Activated T-helper 1 cell treated with anti-CD3 and anti-CD28 coated beads, Interleukin-12 subunit alpha, Interleukin-12 subunit beta, Interleukin-2, Interleukin-4 antibody, amounts not matched to agents 30 ng/mL and 10 ng/mL and 1 ng/mL, durations not matched to agents 14 hours and 24 hours and 36 hours (primary cell): ENCODE measurements around the gene SPNS2. TPM values are rescaled to one million over a fixed set of nuclear protein-coding genes. Genes with fewer than 3 reads are reported as not detected.
A peak's percentile ranks its signal among the peaks of the same experiment; 100 is the strongest.

ENCODE experiments used
- DNase-seq: peaks from one replicate; pipeline ENCODE4 v3.0.0; 2021; ENCODE audit warnings: low spot score
- H3K27ac Mint-ChIP-seq: one replicate; pipeline ENCODE4 v1.8.0; 2021; ENCODE audit warnings: mild to moderate bottlenecking, mixed read lengths
- H3K27me3 Mint-ChIP-seq: one replicate; pipeline ENCODE4 v1.8.0; 2022; ENCODE audit warnings: mild to moderate bottlenecking, moderate library complexity, mixed read lengths; ENCODE audit not compliant: insufficient read depth
- H3K36me3 Mint-ChIP-seq: one replicate; pipeline ENCODE4 v1.8.0; 2021; ENCODE audit warnings: low read depth, mixed read lengths
- H3K4me1 Mint-ChIP-seq: one replicate; pipeline ENCODE4 v1.8.0; 2021; ENCODE audit warnings: low read depth, mixed read lengths
- H3K4me3 Mint-ChIP-seq: one replicate; pipeline ENCODE4 v1.8.0; 2021; ENCODE audit warnings: mild to moderate bottlenecking, moderate library complexity, mixed read lengths
- H3K9me3 Mint-ChIP-seq: one replicate; pipeline ENCODE4 v1.8.0; 2021; ENCODE audit warnings: mixed read lengths
- intact Hi-C: fragments of 100-400 bp; cut with micrococcal nuclease; formaldehyde crosslinking; loops from one replicate; pipeline ENCODE4 v1.15.1; 2024
- total RNA-seq: library from RNA; stranded (reverse); gene quantifications from 2 replicates; pipeline ENCODE4 v1.2.3, GENCODE V29; 2022

Gene SPNS2, protein sequence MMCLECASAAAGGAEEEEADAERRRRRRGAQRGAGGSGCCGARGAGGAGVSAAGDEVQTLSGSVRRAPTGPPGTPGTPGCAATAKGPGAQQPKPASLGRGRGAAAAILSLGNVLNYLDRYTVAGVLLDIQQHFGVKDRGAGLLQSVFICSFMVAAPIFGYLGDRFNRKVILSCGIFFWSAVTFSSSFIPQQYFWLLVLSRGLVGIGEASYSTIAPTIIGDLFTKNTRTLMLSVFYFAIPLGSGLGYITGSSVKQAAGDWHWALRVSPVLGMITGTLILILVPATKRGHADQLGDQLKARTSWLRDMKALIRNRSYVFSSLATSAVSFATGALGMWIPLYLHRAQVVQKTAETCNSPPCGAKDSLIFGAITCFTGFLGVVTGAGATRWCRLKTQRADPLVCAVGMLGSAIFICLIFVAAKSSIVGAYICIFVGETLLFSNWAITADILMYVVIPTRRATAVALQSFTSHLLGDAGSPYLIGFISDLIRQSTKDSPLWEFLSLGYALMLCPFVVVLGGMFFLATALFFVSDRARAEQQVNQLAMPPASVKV
- total RNA-seq, result 0.17 TPM in 1 of 2 replicates, not detected in the other

DNA sequence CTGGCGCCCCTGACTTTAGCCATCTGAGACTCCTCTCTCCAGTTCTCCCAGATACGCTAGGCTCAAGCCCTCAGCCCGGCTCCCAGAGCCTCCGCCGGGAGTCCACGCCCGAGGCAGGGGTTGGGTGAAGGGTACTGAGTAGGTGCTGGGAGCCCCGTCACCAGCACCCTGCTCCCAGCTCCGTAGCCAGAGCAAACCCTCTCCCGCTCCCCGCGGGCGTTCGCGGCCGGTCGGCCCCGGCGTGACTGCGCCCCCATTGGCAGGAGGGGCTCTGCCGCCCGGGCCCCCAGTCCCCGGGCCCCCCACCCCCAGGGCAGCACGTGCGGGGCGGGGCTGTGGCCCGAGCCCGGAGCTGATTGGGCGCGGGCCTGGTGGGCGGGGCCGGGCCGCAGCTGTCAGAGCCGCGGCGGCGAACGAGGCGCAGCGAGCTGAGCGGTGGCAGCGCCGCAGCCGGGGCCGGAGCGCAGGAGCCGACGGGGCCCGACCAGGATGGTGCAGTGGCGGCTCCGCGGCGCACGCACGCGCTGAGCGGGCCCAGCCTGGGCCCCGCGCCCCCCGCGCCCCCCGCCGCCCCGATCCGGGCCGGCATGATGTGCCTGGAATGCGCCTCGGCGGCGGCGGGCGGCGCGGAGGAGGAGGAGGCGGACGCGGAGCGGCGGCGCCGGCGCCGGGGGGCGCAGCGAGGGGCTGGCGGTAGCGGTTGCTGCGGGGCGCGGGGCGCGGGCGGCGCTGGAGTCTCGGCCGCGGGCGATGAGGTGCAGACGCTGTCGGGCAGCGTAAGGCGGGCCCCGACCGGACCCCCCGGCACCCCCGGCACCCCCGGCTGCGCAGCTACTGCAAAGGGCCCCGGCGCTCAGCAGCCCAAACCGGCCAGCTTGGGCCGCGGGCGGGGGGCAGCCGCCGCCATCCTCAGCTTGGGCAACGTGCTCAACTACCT lies at the start of gene SPNS2:
Gene SPNS2 (plus strand): TSS at position 421 of the 937 bp plus-strand sequence. CDS start 167 bp downstream, at position 588.
- Mint-ChIP-seq H3K4me3 (peak within 1 kb of the TSS; percentile 72), H3K27ac (no peak within 1 kb of the TSS)
- peak; percentile 61 for DNase-seq

DNA sequence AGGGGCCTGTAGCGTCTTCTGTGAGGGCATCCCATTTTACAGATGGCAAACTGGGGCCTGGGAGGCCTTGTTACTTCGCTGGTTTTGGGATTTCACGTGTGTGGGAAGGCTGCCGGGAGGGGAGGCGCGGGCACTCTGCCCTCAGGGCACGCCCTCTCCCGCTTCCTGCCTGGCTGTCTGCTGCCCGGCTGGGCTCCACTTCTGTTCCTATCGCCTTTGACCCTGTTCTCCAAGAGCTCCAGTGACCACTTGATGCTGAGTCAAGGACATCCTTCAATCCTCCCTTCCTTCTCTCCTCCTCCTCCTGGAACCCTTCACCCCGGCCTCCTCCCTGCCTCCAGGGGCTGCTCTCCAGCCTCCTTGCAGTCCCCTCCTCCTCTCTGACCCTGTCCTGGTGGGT lies 48.9 kb upstream of the SPNS2 start:
- no peaks in the 10 kb centered on the region for H3K4me1 Mint-ChIP-seq
- H3K9me3 Mint-ChIP-seq, result no peaks in the 10 kb centered on the region
- no peak for DNase-seq
- H3K4me3 Mint-ChIP-seq, result no peak overlapping the region
- H3K36me3 Mint-ChIP-seq, result no peaks in the 10 kb centered on the region
- H3K27ac Mint-ChIP-seq, result no peak overlapping the region
- intact Hi-C loops, result no loop called here
- H3K27me3 Mint-ChIP-seq, result peaks cover 2% of the 10 kb centered on the region

More for the DNA sequence above, at the start of gene SPNS2:
- intact Hi-C loops, result loop anchor here (1.0 to 5.0 kb wide), 3 partner anchors 11 to 76 kb away; no protein-coding TSS in a partner anchor
- peaks cover 8% of the 10 kb centered on the region for H3K4me1 Mint-ChIP-seq
- H3K9me3 Mint-ChIP-seq, result no peaks in the 10 kb centered on the region
- peaks cover 47% of the 10 kb centered on the region for H3K27me3 Mint-ChIP-seq
- no peaks in the 10 kb centered on the region for H3K36me3 Mint-ChIP-seq

- Mint-ChIP-seq H3K36me3 (no peaks in the 10 kb centered on the region), H3K27me3 (peaks cover under 1% of the 10 kb centered on the region), H3K27ac (no peak overlapping the region), H3K4me3 (no peak overlapping the region), H3K9me3 (no peaks in the 10 kb centered on the region), H3K4me1 (no peaks in the 10 kb centered on the region)
- no peak for DNase-seq
- intact Hi-C loops, result no loop called here
Observed at GRCh38 chr17:4450710-4451316, 47.9 kb upstream of the SPNS2 start.

- Mint-ChIP-seq H3K27me3 (no peaks in the 10 kb centered on the region), H3K36me3 (no peaks in the 10 kb centered on the region), H3K4me1 (no peaks in the 10 kb centered on the region), H3K9me3 (no peaks in the 10 kb centered on the region), H3K27ac (no peak overlapping the region), H3K4me3 (no peak overlapping the region)
- intact Hi-C loops, result no loop called here
- DNase-seq, result no peak
Observed at GRCh38 chr17:4453812-4454591, 44.7 kb upstream of the SPNS2 start.

- no peak for DNase-seq
- no peaks in the 10 kb centered on the region for H3K4me1 Mint-ChIP-seq
- no peaks in the 10 kb centered on the region for H3K27me3 Mint-ChIP-seq
- H3K36me3 Mint-ChIP-seq, result peaks cover 7% of the 10 kb centered on the region
- intact Hi-C loops, result no loop called here
- no peak overlapping the region for H3K4me3 Mint-ChIP-seq
- no peak overlapping the region for H3K27ac Mint-ChIP-seq
- H3K9me3 Mint-ChIP-seq, result peaks cover 10% of the 10 kb centered on the region
Observed at GRCh38 chr17:4460661-4461060, 38.0 kb upstream of the SPNS2 start.

- intact Hi-C loops, result no loop called here
- Mint-ChIP-seq H3K4me1 (no peaks in the 10 kb centered on the region), H3K27ac (no peak overlapping the region), H3K27me3 (no peaks in the 10 kb centered on the region), H3K9me3 (peaks cover 10% of the 10 kb centered on the region), H3K36me3 (peaks cover 7% of the 10 kb centered on the region), H3K4me3 (no peak overlapping the region)
- DNase-seq, result no peak
Observed at GRCh38 chr17:4463818-4464476, 34.7 kb upstream of the SPNS2 start.

DNA sequence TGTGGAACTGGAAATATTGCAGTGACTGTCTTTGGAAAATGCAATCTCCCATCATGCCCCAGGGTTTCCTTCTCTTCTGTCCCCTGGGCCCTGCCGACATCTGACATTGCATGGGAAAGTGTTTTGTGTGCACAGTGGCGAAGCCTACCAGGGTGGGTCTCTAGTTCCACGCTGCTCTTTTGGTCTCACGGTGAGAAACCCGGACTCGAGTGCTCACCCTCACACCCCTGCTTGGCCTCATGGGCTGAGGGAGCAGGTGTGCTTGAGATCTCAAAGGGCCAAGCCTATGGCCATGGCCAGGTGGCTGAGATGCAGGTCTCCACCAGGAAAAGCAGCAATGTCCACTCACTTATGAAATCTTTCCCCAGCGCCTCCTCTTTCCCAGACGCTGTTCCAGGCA lies 32.9 kb upstream of the SPNS2 start:
- peaks cover 3% of the 10 kb centered on the region for H3K36me3 Mint-ChIP-seq
- H3K27me3 Mint-ChIP-seq, result no peaks in the 10 kb centered on the region
- H3K9me3 Mint-ChIP-seq, result peaks cover 4% of the 10 kb centered on the region
- intact Hi-C loops, result no loop called here
- DNase-seq, result no peak
- no peaks in the 10 kb centered on the region for H3K4me1 Mint-ChIP-seq
- no peak overlapping the region for H3K27ac Mint-ChIP-seq
- no peak overlapping the region for H3K4me3 Mint-ChIP-seq

DNA sequence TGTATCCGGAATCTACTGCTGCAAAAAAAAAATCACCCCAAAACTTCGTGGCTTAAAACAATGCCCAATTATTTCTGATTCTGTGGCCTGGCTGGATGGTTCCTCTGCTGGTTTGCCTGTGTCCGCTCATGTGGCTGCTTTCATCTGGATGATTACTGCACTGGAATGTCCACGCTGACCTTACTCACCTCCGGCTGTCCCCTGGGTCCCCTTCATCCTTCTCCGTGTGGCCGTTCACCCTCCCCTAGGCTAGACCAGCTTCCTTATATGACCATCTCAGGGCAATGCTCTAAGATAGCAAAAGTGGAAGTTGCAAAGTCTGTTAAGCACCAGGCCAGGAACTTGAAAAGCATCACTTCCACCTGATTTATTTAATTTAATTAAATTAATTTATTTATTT lies 31.4 kb upstream of the SPNS2 start:
- H3K27me3 Mint-ChIP-seq, result no peaks in the 10 kb centered on the region
- H3K4me3 Mint-ChIP-seq, result no peak overlapping the region
- peak overlapping the region; percentile 48 for H3K27ac Mint-ChIP-seq
- H3K9me3 Mint-ChIP-seq, result no peaks in the 10 kb centered on the region
- no peaks in the 10 kb centered on the region for H3K36me3 Mint-ChIP-seq
- no peaks in the 10 kb centered on the region for H3K4me1 Mint-ChIP-seq
- intact Hi-C loops, result no loop called here
- DNase-seq, result no peak

GRCh38 chr17:4469552-4469951 lies 29.1 kb upstream of the SPNS2 start:
- Mint-ChIP-seq H3K27ac (no peak overlapping the region), H3K4me3 (no peak overlapping the region), H3K4me1 (no peaks in the 10 kb centered on the region), H3K36me3 (no peaks in the 10 kb centered on the region), H3K27me3 (no peaks in the 10 kb centered on the region), H3K9me3 (no peaks in the 10 kb centered on the region)
- intact Hi-C loops, result no loop called here
- no peak for DNase-seq

DNA sequence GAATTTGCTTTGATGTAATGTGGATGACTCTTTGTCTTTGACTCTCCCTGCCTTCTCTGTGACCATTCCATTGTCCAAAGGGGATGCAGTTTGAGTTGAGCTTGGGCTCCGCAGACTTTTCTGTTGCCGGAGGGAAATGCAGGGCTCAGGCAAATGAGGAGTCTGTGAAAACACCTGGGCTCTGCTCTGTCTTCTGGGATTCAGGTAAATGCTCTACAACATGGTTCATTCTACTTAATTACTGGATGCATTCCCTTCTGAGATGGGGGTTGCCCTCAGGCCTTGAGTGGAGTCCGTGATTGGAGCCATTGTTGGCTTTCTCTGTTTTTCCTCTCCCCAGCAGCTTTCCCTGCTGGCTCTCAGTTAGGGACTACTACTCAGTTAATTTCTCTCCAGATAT lies 26.4 kb upstream of the SPNS2 start:
- intact Hi-C loops, result no loop called here
- DNase-seq, result no peak
- Mint-ChIP-seq H3K27me3 (no peaks in the 10 kb centered on the region), H3K27ac (no peak overlapping the region), H3K4me1 (peaks cover 4% of the 10 kb centered on the region), H3K36me3 (no peaks in the 10 kb centered on the region), H3K4me3 (no peak overlapping the region), H3K9me3 (no peaks in the 10 kb centered on the region)

GRCh38 chr17:4474093-4474492 lies 24.6 kb upstream of the SPNS2 start:
- no peaks in the 10 kb centered on the region for H3K9me3 Mint-ChIP-seq
- intact Hi-C loops, result no loop called here
- peaks cover 5% of the 10 kb centered on the region for H3K4me1 Mint-ChIP-seq
- no peak overlapping the region for H3K4me3 Mint-ChIP-seq
- no peak for DNase-seq
- H3K27ac Mint-ChIP-seq, result no peak overlapping the region
- H3K36me3 Mint-ChIP-seq, result no peaks in the 10 kb centered on the region
- H3K27me3 Mint-ChIP-seq, result no peaks in the 10 kb centered on the region

- Mint-ChIP-seq H3K4me1 (peaks cover 5% of the 10 kb centered on the region), H3K27ac (no peak overlapping the region), H3K4me3 (no peak overlapping the region), H3K36me3 (no peaks in the 10 kb centered on the region), H3K27me3 (no peaks in the 10 kb centered on the region), H3K9me3 (no peaks in the 10 kb centered on the region)
- DNase-seq, result no peak
- intact Hi-C loops, result no loop called here
Observed at GRCh38 chr17:4475001-4475400, 23.7 kb upstream of the SPNS2 start.
